Esophagus muscularis mucosa (tissue), 4 donors: ENCODE data around the gene HTRA1. TPM values are rescaled to one million over a fixed set of nuclear protein-coding genes. Genes with fewer than 3 reads are reported as not detected.

ENCODE experiments used
- DNase-seq: peaks from one replicate; pipeline ENCODE4 v3.0.0-alpha.2; 2017; ENCODE audit errors: extremely low spot score
- H3K27ac ChIP-seq, 4 donors: fragments of 200-600 bp; sonication (generic); replicated peaks in 1 of 4; 1 replicate in 3 of 4; 2 replicates in 1 of 4; pipeline ENCODE4 v1.5.1; 2016 to 2019; ENCODE audit warnings: mild to moderate bottlenecking in 1 of 4
- H3K27me3 ChIP-seq, 4 donors: fragments of 200-600 bp; sonication (generic); one replicate each; pipeline versions ENCODE4 v1.5.1 to v1.6.0; 2016 to 2019
- H3K36me3 ChIP-seq, 4 donors: fragments of 200-600 bp; sonication (generic); one replicate each; pipeline ENCODE4 v1.5.1; 2016 to 2019
- H3K4me1 ChIP-seq, 4 donors: fragments of 200-600 bp; sonication (generic); one replicate each; pipeline ENCODE4 v1.5.1; 2016 to 2019
- H3K4me3 ChIP-seq, 4 donors: fragments of 200-600 bp; sonication (generic); 1 replicate in 2 of 4; 2 replicates in 2 of 4; pipeline ENCODE4 v1.5.1; 2016 to 2019; ENCODE audit warnings: mild to moderate bottlenecking in 4 of 4, moderate library complexity in 1 of 4
- H3K9me3 ChIP-seq, 4 donors: fragments of 200-600 bp; sonication (generic); 1 replicate in 3 of 4; 2 replicates in 1 of 4; pipeline ENCODE4 v1.5.1; 2016 to 2019
- EP300 ChIP-seq: sonication (generic); formaldehyde crosslinking; IDR thresholded peaks from one replicate; pipeline ENCODE4 v1.6.1; 2017; ENCODE audit warnings: antibody characterized with exemption
- POLR2A ChIP-seq: fragments of 450-650 bp; IDR thresholded peaks from one replicate; pipeline ENCODE4 v1.6.1; 2017; ENCODE audit warnings: antibody characterized with exemption, moderate library complexity, mild to moderate bottlenecking, low read depth
- POLR2AphosphoS5 ChIP-seq, 2 donors: sonication (generic); formaldehyde crosslinking; IDR thresholded peaks; one replicate each; pipeline ENCODE4 v1.6.1; 2017; ENCODE audit warnings: antibody characterized with exemption in 2 of 2
- WGBS: methylation state at CpG from one replicate; pipeline ENCODE4 v1.1.5; 2018; 5-methylcytosine and 5-hydroxymethylcytosine counted together
- intact Hi-C: fragments of 100-400 bp; cut with DNase I; formaldehyde crosslinking; loops from one replicate; pipeline ENCODE4 v1.15.1; 2023
- total RNA-seq, 4 donors: library from RNA; depleted of rRNA; stranded (reverse); fragments of >200 nt; gene quantifications; one replicate each; pipeline versions ENCODE4 v1.1.0 to v1.2.1, GENCODE V29; 2016
- TF ChIP-seq, protein P1 (sequence below), 3 experiments: fragments of 200-600 bp in 2 of 3; fragments of 450-650 bp in 1 of 3; sonication (generic) in 2 of 3; IDR thresholded peaks; one replicate each; pipeline ENCODE4 v1.5.1; 2017 to 2019; ENCODE audit warnings: antibody characterized with exemption in 3 of 3, mild to moderate bottlenecking in 2 of 3, moderate library complexity in 1 of 3

Gene HTRA1
- total RNA-seq, 4 donors from 2014 or later, result 101 to 146 (median 109) TPM

GRCh38 chr10:122553341-122553740 lies 92.0 kb downstream of the HTRA1 start:
- WGBS, result 94% methylated on average over 6 of the region's 6 CpGs
- intact Hi-C loops, result no loop called here

DNA sequence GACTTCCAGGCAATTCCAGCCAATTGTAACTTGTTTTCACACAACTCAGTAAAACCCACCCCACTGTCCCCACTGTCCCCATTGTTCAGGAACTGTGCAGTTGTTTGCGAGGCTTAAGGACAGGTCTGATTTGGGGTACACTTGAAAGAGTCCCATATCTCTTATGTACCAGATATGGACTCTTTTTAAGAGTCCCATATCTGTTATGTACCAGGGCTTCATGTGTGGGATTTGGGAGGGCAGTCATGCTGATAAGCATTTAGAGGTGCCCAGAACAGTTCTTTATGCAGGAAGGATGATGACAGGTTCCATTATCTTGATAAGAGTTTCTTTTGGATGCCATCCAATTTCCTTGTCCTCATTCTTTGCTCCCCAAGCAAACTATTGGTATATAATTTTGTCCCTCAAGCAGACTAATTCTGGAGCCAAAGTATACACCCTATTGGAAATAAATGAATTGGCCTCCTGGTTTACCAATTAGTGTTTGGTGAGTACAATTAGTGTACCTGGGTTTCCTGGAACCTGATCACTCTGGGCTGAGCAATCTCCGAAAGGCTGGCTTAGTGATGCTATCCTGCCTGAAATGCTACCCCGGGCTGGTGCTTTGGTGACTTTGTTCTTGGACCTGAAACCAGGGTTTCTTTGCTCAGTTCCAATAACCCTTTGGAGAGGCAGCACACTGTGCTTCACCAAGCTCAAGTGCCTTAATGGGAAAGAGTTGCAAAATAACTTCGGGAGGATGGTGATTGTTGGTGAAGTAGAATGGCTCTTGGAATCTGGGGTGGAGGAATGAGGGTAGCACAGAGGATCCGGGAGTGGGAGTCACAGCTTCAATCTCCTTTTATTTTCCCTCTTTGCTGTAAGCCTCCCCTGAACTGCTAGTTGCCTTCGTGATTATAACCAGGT lies 93.0 kb downstream of the HTRA1 start:
- peaks cover 0 to 33% (median 0%) of the 10 kb centered on the region in 4 donors for H3K27me3 ChIP-seq
- H3K4me3 ChIP-seq, result no peak overlapping the region
- peaks cover 0 to 4% (median 0%) of the 10 kb centered on the region in 4 donors for H3K4me1 ChIP-seq
- no peaks in the 10 kb centered on the region for H3K9me3 ChIP-seq
- intact Hi-C loops, result no loop called here
- no peak overlapping the region for H3K27ac ChIP-seq
- 98% methylated on average over 6 of the region's 6 CpGs for WGBS
- TF ChIP-seq POLR2A, result no peak
- TF ChIP-seq POLR2AphosphoS5 (IDR thresholded peaks at IDR 0.05), result no peak
- TF ChIP-seq EP300, result no peak
- TF ChIP-seq, protein P1, sequence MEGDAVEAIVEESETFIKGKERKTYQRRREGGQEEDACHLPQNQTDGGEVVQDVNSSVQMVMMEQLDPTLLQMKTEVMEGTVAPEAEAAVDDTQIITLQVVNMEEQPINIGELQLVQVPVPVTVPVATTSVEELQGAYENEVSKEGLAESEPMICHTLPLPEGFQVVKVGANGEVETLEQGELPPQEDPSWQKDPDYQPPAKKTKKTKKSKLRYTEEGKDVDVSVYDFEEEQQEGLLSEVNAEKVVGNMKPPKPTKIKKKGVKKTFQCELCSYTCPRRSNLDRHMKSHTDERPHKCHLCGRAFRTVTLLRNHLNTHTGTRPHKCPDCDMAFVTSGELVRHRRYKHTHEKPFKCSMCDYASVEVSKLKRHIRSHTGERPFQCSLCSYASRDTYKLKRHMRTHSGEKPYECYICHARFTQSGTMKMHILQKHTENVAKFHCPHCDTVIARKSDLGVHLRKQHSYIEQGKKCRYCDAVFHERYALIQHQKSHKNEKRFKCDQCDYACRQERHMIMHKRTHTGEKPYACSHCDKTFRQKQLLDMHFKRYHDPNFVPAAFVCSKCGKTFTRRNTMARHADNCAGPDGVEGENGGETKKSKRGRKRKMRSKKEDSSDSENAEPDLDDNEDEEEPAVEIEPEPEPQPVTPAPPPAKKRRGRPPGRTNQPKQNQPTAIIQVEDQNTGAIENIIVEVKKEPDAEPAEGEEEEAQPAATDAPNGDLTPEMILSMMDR (IDR thresholded peaks at IDR 0.05), result no peak
- no peaks in the 10 kb centered on the region for H3K36me3 ChIP-seq
- DNase-seq, result no peak

More at GRCh38 chr10:122553341-122553740, 92.0 kb downstream of the HTRA1 start:
- H3K4me1 ChIP-seq, result peaks cover 0 to 4% (median 0%) of the 10 kb centered on the region in 4 donors
- H3K9me3 ChIP-seq, result no peaks in the 10 kb centered on the region
- peaks cover 0 to 26% (median 0%) of the 10 kb centered on the region in 4 donors for H3K27me3 ChIP-seq
- H3K4me3 ChIP-seq, result no peak overlapping the region
- no peak overlapping the region for H3K27ac ChIP-seq
- DNase-seq, result no peak
- no peaks in the 10 kb centered on the region for H3K36me3 ChIP-seq
- TF ChIP-seq EP300 (no peak), POLR2A (no peak), POLR2AphosphoS5 (IDR thresholded peaks at IDR 0.05) (no peak)
- TF ChIP-seq, protein P1 (IDR thresholded peaks at IDR 0.05), result no peak

- H3K4me3 ChIP-seq, result no peak overlapping the region
- peaks cover 0 to 33% (median 0%) of the 10 kb centered on the region in 4 donors for H3K27me3 ChIP-seq
- no peaks in the 10 kb centered on the region for H3K9me3 ChIP-seq
- TF ChIP-seq, protein P1 (IDR thresholded peaks at IDR 0.05), result no peak
- TF ChIP-seq EP300 (no peak), POLR2AphosphoS5 (IDR thresholded peaks at IDR 0.05) (no peak), POLR2A (no peak)
- intact Hi-C loops, result no loop called here
- H3K4me1 ChIP-seq, result peaks cover 0 to 4% (median 0%) of the 10 kb centered on the region in 4 donors
- DNase-seq, result no peak
- 92% methylated on average over 3 of the region's 3 CpGs for WGBS
- H3K36me3 ChIP-seq, result no peaks in the 10 kb centered on the region
- no peak overlapping the region for H3K27ac ChIP-seq
These were observed 94.1 kb downstream of the HTRA1 start for GRCh38 chr10:122555442-122555841.

GRCh38 chr10:122557516-122557915 lies 96.2 kb downstream of the HTRA1 start:
- H3K27ac ChIP-seq, result no peak overlapping the region
- H3K36me3 ChIP-seq, result no peaks in the 10 kb centered on the region
- H3K4me1 ChIP-seq, result no peaks in the 10 kb centered on the region
- intact Hi-C loops, result no loop called here
- H3K4me3 ChIP-seq, result no peak overlapping the region
- peaks cover 0 to 40% (median 0%) of the 10 kb centered on the region in 4 donors for H3K27me3 ChIP-seq
- DNase-seq, result no peak
- no peaks in the 10 kb centered on the region for H3K9me3 ChIP-seq
- WGBS, result 56% methylated on average over 9 of the region's 9 CpGs
- no peak for TF ChIP-seq POLR2AphosphoS5 (IDR thresholded peaks at IDR 0.05)
- TF ChIP-seq, protein P1 (IDR thresholded peaks at IDR 0.05), result no peak
- TF ChIP-seq POLR2A, result no peak
